ENCODE results near the gene UGT2B17. TPM values are rescaled to one million over a fixed set of nuclear protein-coding genes. Genes with fewer than 3 reads are reported as not detected.

The UGT2B17 gene
- total RNA-seq: not detected

DNA sequence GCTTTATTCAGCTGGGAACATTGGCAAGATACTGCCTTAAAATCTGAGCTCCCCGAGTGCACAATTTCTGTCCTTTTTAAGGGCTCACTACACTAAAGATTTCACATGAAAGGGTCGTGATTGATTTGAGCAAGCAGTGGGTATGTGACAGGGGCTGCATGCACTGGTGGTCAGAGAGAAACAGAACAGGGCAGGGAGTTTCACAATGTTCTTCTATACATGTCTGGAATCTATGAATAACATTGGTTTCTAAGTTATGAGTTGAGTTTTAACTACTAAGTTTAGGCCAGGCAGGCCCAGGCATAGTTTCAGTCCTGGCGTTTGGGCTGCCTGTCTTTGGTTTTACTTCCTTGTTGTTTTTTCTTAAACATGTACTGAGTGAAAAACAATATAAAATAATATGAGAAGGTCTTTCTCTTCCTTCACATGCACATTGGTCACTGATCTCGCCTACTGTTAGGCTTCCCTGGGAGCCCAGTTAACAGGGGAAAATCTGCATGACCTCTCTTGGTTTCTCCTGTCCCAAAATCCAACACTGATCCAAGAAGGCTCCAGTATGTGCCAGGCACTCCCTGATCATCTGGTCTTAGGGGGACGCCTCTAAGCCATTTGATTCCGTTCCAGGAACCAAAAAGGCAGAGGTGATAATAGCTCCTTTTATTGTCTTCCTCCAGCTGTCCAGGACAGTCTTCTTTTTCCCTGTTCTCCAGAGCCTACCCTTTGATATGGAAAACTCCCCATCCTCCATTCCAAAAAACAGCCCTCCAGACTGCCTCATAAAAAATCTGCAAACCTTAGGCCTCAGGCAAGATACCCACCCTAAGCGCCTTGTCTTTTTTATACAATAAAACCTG lies at the start of gene UGT2B17:
Gene UGT2B17, minus strand, starts transcription at position 51 of the 854 bp plus-strand sequence. CDS start 7,838 bp downstream, outside the sequence.

Other genes starting within 250 kb of the UGT2B17 start
- 113 TPM for gene YTHDC1, start 226.2 kb downstream of the UGT2B17 start, total RNA-seq
- gene TMPRSS11E, start 128.9 kb downstream of the UGT2B17 start, total RNA-seq: 0.18 TPM
- not detected for gene UGT2B15, start 94.3 kb upstream of the UGT2B17 start, total RNA-seq
- gene UGT2B10, start 239.7 kb upstream of the UGT2B17 start, total RNA-seq: not detected

Measured in metanephros (tissue), 1 donor.